ENCODE results near the gene ZNF860. TPM values are rescaled to one million over a fixed set of nuclear protein-coding genes. Genes with fewer than 3 reads are reported as not detected.

ZNF860 gene
- polyA plus RNA-seq, 3 donors, result not detected

DNA sequence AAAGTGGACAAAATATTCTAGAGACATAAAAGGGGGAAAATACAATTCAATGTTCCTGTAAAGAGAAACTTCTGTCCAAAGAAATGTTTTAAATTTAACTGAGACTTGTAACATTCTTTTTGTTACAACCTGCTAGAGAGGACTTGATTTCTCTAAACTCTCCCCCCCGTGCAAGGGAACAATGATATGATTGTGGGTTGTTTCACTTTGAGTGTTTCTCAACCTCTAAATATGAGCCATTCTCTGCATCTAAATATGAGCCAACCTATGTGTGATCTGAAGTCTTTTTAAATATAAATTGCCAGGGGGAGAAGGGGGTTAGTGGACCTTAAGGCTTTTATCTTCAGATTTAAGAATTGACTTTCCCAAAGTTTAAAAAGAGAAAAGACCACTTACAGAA is 14.6 kb downstream of the ZNF860 start:
- no peaks in the 10 kb centered on the region for H3K4me1 ChIP-seq (ENCODE audit: control insufficient read depth in 1 of 2, insufficient read depth in 2 of 2, low read length in 2 of 2)
- intact Hi-C loops (cut with micrococcal nuclease), result no loop called here
- H4K20me1 ChIP-seq (ENCODE audit: insufficient read depth, low read length), result no peaks in the 10 kb centered on the region

DNA sequence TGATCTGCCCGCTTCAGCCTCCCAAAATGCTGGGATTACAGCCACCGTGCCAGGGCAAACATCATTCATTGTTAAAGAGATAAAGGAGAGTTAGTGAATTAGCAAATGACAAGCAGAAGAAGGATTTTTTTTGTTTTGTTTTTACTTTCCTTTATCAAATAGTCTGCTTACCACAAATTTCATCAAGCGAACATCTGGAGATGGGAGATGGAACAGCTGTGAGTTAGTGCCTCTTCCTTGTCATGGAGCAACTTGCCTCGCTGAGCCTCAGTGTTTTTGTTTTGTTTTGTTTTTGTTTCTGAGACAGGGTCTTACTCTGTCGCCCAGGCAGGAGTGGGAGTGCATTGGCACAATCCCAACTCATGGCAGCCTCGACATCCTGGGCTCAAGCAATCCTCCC is 15.9 kb downstream of the ZNF860 start:
- H3K27ac ChIP-seq (ENCODE audit: low read depth in 1 of 2, low read length in 2 of 2), result no peak overlapping the region
- H3K27me3 ChIP-seq (ENCODE audit: control insufficient read depth in 2 of 2, insufficient read depth in 2 of 2, low read length in 2 of 2), result no peaks in the 10 kb centered on the region
- H3K27me3 Mint-ChIP-seq (ENCODE audit: low read depth in 3 of 3), result peaks cover 0 to 5% (median 4%) of the 10 kb centered on the region in 3 donors
- DNase-seq, result no peak
- H3K4me3 Mint-ChIP-seq, result no peak overlapping the region
- no peaks in the 10 kb centered on the region for H3K79me2 ChIP-seq (ENCODE audit: insufficient read depth, low read length)
- H3K36me3 Mint-ChIP-seq, result no peaks in the 10 kb centered on the region
- H3K36me3 ChIP-seq (replicated peaks in 1 of 2; ENCODE audit: control insufficient read depth in 1 of 2, insufficient read depth in 2 of 2, low read length in 2 of 2), result no peaks in the 10 kb centered on the region
- H3K4me1 ChIP-seq (ENCODE audit: control insufficient read depth in 1 of 2, insufficient read depth in 2 of 2, low read length in 2 of 2), result no peaks in the 10 kb centered on the region
- no peak overlapping the region for H3K4me2 ChIP-seq (replicated peaks; ENCODE audit: extremely low read depth, low read length, poor library complexity, severe bottlenecking)
- H3K4me1 Mint-ChIP-seq, result no peaks in the 10 kb centered on the region
- no peak overlapping the region for H3K9ac ChIP-seq (ENCODE audit: insufficient read depth, low read length, poor library complexity, severe bottlenecking)
- H3K9me3 ChIP-seq (replicated peaks in 1 of 2; ENCODE audit: control insufficient read depth in 1 of 2, insufficient read depth in 1 of 2, low read length in 2 of 2), result peaks cover 0 to 9% of the 10 kb centered on the region in 2 donors
- no peak overlapping the region for H3K4me3 ChIP-seq (replicated peaks in 1 of 3; ENCODE audit: low read depth in 2 of 3, low read length in 3 of 3)
- intact Hi-C loops (cut with micrococcal nuclease), result no loop called here
- no peak overlapping the region for H3K27ac Mint-ChIP-seq
- peaks cover 6 to 18% (median 15%) of the 10 kb centered on the region in 7 donors for H3K9me3 Mint-ChIP-seq
- no peaks in the 10 kb centered on the region for H4K20me1 ChIP-seq (ENCODE audit: insufficient read depth, low read length)
- H2AFZ ChIP-seq (ENCODE audit: insufficient read depth, low read depth, low read length, poor library complexity, severe bottlenecking), result no peak overlapping the region
- TF ChIP-seq, protein P1, sequence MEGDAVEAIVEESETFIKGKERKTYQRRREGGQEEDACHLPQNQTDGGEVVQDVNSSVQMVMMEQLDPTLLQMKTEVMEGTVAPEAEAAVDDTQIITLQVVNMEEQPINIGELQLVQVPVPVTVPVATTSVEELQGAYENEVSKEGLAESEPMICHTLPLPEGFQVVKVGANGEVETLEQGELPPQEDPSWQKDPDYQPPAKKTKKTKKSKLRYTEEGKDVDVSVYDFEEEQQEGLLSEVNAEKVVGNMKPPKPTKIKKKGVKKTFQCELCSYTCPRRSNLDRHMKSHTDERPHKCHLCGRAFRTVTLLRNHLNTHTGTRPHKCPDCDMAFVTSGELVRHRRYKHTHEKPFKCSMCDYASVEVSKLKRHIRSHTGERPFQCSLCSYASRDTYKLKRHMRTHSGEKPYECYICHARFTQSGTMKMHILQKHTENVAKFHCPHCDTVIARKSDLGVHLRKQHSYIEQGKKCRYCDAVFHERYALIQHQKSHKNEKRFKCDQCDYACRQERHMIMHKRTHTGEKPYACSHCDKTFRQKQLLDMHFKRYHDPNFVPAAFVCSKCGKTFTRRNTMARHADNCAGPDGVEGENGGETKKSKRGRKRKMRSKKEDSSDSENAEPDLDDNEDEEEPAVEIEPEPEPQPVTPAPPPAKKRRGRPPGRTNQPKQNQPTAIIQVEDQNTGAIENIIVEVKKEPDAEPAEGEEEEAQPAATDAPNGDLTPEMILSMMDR (IDR thresholded peaks at IDR 0.05), result no peak
- WGBS (ENCODE audit: insufficient coverage), result no CpG with 5 or more reads among the region's 6 CpGs

More for the DNA sequence above, 14.6 kb downstream of the ZNF860 start:
- Histone ChIP-seq H3K27me3 (ENCODE audit: control insufficient read depth in 2 of 2, insufficient read depth in 2 of 2, low read length in 2 of 2) (no peaks in the 10 kb centered on the region), H3K4me3 (replicated peaks in 1 of 3; ENCODE audit: low read depth in 2 of 3, low read length in 3 of 3) (no peak overlapping the region), H3K79me2 (ENCODE audit: insufficient read depth, low read length) (no peaks in the 10 kb centered on the region), H3K9me3 (replicated peaks in 1 of 2; ENCODE audit: control insufficient read depth in 1 of 2, insufficient read depth in 1 of 2, low read length in 2 of 2) (peaks cover 0 to 16% of the 10 kb centered on the region in 2 donors), H2AFZ (ENCODE audit: insufficient read depth, low read depth, low read length, poor library complexity, severe bottlenecking) (no peak overlapping the region), H3K9ac (ENCODE audit: insufficient read depth, low read length, poor library complexity, severe bottlenecking) (no peak overlapping the region), H3K36me3 (replicated peaks in 1 of 2; ENCODE audit: control insufficient read depth in 1 of 2, insufficient read depth in 2 of 2, low read length in 2 of 2) (no peaks in the 10 kb centered on the region), H3K4me2 (replicated peaks; ENCODE audit: extremely low read depth, low read length, poor library complexity, severe bottlenecking) (no peak overlapping the region), H3K27ac (ENCODE audit: low read depth in 1 of 2, low read length in 2 of 2) (no peak overlapping the region)
- Mint-ChIP-seq H3K27me3 (ENCODE audit: low read depth in 3 of 3) (peaks cover 0 to 5% (median 4%) of the 10 kb centered on the region in 3 donors), H3K27ac (no peak overlapping the region), H3K4me3 (no peak overlapping the region), H3K36me3 (no peaks in the 10 kb centered on the region), H3K9me3 (peaks cover 6 to 29% (median 21%) of the 10 kb centered on the region in 7 donors), H3K4me1 (no peaks in the 10 kb centered on the region)
- DNase-seq, result no peak
- TF ChIP-seq, protein P1 (IDR thresholded peaks at IDR 0.05), result no peak
- WGBS (ENCODE audit: insufficient coverage), result no CpG with 5 or more reads among the region's 1 CpG

Measured in CD14-positive monocyte (primary cell).